NCI-H82 treated with DMSO at 0.1 percent for 48 hours (cell line): Measurements from ENCODE around the gene SV2C.

Experiments
- DNase-seq: peaks from one replicate; lab custom pipeline; 2025; ENCODE audit not compliant: unreplicated experiment; lab: John Stamatoyannopoulos, UW

SV2C gene

DNA sequence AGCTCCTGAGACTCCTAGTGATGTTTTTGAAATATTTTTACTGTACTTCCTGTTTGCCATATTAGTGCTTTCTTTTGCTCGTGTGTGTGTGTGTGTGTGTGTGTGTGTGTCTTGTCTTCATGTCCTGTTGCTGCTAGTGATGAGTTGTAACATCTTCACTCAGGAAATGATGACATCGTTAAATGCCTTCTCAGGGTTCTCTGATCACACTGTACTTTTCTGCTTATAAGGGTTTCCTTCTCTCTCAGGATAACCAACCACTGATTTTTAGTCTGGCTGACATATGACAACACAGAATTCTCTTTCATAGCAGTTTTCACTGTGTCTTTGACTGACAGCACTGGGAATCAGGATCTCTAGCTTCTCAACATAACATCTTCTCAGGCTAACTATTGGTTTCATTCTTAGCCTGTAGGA, 16.1 kb downstream of the SV2C start:
- no peak for DNase-seq

DNA sequence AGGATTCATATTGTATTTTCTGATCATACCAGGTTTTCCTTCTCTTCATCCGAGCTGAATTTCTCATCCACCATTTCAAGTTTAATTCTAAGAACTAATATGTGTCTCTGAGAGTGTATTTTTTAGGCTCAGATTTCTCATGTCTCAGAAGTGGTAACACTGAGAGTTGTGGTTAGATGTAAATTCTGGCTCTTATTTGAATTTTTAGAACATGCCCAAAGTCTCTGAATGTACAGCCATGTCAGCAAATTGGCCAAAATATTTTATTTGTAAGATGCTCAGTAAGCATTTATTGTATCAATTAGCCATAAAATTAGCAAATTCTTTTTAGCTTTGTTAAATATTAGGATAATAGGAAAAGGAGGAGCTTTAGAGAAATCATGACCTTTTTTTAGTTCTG, 16.6 kb downstream of the SV2C start:
- DNase-seq: no peak

DNA sequence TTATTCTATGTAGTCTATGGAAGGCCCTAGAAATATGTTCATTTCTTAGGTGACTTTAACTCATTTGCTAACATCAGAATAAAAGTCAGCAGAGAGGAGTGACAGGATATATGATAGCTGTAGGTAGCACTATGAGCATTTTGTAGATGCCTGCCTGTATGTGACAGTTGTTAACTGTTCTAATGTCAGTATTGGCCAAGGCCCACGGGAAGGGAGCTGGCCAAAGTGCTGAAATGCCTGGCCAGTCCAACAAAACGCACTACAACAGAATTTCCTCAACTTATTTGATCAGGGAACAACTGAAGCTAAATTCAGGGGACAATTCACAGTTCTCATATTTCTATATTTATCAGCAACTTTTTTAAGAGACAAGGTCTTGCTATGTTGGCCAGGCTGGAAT, 20.8 kb downstream of the SV2C start:
- DNase-seq: no peak

DNA sequence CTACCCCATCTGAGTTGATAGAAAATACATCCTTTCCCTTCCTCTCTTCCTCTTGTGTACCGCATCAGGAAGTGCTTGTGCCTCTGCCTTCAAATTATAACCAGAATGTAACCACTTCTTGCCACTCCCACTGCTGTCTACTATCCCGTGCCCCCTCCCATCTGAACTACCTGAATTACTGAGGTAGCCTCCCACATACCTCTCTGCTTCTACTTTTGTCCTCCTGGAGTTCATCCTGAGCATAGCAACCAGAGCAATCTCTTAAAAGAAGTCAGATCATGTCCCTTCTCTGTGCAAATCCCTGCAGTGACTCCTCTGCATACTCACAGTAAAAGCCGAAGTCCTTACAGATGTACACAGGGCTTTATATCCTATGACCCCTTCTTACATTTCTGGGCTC, 23.0 kb downstream of the SV2C start:
- no peak for DNase-seq

DNA sequence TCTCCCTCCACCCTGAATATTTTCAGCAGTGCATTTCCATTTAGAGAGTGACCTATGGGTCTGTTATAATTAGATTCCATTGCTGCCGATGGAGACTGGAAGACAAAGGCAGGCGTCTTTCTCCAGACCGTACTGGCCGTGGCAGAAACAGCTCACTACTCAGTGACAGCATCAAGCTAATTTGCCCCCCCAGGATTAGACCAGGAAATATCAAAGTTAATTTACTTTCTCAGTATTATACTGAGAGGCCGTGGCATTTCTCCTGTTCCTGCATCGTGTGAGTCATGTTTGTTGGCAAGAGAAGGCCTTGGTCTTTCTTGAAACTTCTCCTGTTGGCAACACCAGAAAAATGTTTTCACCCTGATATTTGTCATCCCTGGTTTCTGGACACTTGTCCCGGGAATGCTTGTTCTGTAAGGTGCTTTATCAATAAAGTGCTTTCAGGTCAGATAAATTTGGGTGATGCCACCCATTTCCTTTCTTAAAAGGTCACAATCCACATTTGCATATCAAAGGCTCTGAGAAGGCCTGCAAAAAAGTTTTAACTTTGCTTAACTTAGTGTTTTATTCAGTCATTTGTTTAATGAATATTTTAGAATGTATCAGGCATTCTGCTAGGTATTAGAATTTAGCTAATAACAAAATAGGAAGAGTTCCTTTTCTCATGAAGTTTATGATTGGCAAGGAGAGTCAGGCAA, 28.4 kb downstream of the SV2C start:
- no peak for DNase-seq

DNA sequence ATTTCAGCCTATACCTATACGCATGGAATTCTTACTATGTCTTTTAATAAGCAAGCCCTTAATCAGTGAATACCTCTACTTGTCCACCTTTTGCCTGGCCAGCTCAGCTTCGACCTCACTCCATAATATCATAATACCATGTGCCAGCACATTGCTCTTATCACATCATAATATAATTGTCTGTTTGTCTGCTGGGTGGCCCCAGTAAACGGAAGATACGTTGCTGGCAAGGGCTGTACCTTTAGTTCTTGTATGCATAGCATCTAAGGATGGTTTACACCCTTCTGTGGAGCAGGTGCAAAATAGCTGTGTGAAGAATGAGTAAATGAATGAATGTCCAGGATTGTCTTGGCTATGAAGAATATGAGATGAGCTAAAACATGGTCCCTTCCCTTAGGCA, 29.9 kb downstream of the SV2C start:
- no peak for DNase-seq

DNA sequence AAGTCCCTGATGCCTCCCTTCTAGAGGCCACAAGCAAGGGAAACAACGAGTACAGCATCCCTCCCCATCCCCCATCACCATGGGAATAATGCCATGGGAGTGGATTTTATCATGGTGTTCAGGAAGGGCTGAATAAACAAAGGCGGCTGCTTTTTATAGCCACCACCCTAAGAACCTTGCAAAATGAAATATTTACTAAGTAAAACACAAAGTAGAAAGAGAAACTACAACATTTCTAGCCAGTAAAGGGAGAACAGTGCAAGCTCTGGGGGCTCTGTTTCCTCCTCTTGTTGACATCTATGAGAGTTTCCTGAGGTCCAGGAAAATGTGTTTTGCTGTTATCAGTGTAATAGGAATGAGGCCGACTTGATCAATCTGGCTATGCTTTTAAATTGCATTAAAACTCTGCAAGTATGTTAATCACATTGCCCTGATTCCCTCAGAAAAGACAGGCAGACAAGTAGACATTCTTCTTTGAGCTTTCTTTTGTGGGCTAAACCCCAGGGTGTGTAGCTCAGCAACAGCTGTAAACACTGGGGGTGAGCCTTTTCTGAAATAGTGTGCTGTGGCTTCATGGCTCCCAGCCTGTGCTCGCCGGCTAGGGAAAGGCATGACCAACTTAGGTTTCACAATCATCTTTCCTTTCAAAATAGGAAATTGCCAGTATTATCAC, 31.1 kb downstream of the SV2C start:
- no peak for DNase-seq

DNA sequence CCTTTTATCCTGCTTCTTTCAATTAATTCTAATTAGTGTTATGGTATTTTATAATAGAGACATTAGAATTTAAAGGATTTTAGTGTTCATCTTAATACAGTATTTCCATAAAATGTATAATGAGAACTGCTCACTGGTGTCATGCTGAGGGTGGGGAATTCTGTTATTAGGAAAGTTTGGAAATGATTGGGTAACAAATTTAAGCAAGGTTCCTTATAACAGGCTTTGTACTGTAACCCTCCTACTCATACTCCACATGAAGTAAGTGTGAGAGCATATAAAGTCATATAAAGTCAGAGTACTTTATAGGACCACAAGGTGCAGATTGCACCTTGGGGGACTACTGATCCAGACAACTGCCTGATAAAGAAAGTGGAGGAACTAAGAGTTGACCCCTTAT, 42.2 kb downstream of the SV2C start:
- DNase-seq: no peak

DNA sequence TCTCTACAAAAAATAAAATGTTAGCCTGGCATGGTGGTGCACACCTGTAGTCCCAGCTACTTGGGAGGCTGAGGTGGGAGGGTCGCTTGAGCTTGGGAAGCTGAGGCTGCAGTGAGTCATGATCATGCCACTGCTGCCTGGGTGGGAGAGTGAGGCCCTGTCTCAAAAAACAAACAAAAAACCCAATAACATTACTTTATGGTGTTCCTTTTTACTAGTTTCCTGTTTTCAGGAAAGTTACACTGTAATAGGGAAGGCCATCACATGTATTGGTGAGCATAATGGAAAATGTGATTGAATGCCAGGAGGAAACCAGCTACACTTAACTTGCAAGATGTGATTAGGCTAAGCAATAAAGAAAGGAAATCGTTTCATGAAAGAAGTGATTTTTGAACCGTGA, 42.7 kb downstream of the SV2C start:
- DNase-seq: no peak

DNA sequence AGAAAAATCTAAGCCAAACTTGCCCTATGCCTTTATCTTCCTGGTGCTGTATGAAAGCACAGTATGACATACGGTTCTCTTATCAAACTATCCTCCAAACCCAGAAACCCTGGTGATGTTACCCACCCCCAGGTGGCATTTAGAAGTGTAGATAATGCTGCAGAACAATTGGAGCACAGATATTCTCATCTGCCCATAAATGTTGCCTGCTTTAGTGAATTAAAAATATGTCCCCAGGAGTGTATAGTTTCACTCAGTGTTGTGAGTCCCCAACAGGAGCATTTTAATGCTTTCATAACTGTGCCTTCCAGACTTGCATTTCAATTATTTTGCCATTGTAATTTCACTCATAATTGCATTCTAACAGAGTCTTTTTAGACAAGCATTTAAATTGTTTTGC, 50.8 kb downstream of the SV2C start:
- no peak for DNase-seq

DNA sequence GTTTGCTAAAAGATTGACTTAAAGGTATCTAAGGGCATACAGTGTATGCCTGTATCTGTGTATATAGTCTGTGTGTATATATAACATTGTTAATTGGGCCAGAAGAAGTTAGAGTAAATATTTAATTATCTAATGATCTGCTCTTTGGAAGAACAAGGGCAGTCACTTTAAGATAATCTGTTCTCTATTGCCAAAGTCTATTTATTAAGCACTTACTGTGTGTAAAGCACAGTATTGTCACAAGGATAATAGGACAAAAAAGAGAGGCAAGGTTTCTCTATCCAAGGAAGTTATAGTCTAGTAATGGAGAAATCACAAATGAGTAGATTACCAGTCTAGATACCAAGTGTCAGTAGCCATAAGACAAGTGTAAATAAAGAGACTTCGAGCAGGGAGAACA, 51.5 kb downstream of the SV2C start:
- DNase-seq: no peak

DNA sequence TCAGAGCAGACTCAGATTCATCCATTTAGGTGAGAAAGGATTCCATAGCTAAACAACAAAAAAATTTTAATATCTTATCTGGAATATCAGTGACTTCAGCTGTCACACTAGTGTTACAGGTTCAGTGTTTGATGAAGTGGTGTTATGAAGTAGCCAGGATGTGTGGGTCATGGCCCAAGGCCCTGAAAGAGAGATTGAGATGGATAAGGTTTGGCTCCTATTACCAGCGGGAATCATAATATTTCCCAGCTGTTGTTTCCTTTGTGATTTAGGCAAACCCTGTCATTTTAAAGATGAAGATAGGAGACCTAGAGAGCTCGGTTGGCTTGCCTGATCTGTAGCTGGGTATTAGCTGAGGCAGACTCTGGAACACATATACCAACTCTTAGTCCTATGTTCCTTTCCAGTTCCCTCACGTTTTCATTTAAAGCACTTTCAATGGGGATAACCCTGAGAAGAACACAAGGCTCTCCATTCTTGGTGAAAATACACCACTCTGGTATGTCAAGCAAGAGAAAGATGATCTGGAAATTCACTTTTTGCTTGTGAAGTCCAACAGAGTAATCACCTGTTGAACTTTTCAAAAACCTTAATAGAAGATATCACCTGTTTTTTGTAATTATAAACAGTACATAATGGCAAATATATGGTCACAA, 54.8 kb downstream of the SV2C start:
- no peak for DNase-seq

DNA sequence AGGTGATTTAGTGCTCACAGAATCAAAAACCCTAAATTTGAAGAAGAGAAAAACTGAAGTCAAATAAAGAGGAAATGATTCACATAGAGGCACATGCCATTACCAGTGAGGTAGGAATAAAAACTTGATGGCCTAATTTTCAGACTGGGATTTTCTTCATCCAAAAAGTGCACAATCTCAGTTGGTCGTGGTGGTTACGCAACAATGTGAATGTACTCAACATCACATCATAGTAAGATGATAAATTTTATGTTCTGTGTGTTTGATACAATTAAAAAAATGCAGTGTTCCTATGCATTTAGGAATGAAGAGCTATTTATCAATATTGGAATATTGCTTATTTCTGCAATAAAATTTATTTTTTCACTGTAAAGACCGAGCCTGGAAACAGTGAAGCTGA, 60.7 kb downstream of the SV2C start:
- no peak for DNase-seq

DNA sequence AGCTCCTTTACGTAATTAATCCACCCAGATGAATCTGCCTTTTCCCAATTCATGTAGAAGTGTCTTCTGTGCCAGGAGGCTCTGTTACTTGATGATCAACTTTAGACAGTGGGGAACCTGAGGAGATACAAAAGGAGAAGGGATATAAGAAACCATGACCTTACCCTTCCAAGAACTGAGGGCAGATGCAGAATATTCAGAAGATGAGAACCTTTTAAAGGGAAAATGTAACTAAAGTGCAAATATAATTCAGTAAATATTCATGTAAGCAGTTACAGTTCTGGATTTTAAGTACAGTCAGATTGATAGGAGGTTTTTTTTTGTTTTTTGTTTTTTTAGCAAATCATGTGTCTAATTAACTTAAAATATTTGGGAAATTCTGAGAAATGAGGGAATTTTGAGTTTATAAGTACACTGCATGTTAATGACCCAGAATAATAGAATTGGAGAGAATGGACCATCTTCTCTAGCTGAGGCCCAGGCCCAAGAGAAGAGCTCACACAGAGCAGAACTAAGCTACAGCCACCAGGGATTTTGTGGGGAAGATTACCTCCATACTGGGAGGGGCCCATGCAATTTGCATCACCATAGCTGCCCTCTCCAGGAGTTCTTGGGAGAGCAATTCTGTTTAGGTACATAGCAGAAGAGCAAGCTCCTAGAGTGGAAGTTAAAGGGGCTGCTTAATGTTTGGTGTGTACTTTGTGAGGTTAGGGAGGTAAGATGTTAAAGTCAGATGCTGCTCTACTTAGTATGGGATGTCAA, 61.5 kb downstream of the SV2C start:
- no peak for DNase-seq

DNA sequence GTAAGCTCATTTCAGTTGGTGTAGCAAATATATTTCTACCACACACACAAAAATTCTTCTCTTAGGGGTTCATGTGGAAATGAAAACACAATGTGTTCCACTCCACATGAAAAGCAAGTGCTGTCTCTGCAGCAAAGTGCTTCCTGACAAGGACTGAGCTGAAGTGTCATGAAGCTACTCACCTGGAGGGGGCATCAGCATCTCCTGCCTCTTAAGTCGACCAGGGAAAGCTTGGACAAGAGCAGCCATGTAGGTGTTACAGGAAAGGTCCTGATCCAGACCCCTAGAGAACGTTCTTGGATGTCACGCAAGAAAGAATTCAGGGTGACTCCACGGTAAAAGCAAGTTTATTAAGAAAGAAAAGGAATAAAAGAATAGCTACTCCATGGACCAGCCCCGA, 62.8 kb downstream of the SV2C start:
- no peak for DNase-seq

DNA sequence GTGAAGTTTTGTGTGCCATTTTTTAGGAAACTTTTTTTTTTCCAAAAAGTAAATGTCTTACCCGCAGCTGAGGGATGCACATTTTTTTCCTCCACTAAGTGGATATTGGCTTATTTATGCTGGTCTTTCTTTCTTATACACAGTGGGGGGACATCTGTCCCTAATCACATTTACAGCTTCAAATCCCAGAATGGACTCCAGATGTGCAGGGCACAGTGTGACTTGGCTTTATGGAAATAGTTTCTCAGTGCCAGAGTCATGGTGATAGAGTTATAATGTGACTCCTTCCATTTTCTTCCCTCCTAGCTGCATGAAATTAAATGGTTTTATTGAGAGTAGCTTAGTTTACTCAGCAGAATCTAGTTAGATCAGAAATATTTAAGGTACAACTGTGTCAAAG, 66.5 kb downstream of the SV2C start:
- DNase-seq: peak; percentile 58

DNA sequence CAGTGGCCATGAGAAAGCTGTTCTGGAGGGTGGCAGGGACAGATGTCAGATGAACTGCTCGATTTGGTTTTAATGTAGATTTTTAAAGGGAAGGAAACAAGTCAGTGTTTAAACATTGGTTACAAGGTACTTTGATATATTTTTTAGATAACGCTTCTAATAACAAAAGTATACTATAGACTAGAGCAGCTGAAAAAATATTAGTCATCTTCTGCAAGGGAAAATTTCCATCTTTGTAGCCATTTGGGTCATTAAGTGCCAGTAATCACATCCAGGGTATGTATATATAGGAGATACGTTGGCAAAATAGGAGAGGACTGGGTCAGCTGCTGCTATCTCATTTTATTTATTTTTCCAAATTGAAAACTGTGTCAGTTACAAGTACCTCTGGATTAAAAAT, 69.0 kb downstream of the SV2C start:
- no peak for DNase-seq

DNA sequence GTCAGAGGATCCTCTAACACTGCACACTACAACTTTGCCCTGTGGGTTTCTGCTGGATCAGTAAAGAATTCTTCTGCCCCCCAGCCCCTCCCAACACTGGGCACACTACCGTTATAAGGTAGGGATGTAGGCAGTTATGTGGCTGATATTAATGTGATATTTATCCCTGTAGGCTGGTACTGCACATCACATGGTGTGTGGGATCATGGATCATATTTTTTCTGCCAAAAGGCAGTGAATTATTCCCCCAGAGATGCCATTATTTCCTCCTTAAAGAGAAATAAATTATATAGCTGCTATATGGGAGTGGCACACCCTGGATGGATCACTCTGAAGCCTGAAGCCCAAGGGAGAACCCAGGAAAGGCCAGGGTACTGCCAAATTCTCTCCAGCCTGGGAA, 69.5 kb downstream of the SV2C start:
- no peak for DNase-seq

DNA sequence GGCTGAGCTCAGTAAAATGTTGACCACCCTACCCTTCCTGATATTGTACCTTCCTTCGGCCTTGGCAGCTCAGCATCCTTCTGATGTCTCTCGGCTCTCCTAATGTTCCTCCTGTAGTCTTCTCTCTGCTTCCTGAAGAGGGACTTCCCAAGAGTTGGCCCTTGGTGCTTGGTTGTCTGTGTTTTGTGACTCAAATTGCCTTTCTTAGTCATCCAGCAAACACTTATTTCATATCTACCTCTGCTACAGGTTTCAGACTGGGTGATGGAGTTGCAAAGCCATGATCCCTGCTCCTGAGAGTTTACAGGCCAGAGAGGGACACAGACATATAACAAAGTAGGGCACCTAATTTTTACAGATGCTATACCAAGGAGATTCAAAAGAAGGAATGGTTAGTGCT, 70.1 kb downstream of the SV2C start:
- no peak for DNase-seq

DNA sequence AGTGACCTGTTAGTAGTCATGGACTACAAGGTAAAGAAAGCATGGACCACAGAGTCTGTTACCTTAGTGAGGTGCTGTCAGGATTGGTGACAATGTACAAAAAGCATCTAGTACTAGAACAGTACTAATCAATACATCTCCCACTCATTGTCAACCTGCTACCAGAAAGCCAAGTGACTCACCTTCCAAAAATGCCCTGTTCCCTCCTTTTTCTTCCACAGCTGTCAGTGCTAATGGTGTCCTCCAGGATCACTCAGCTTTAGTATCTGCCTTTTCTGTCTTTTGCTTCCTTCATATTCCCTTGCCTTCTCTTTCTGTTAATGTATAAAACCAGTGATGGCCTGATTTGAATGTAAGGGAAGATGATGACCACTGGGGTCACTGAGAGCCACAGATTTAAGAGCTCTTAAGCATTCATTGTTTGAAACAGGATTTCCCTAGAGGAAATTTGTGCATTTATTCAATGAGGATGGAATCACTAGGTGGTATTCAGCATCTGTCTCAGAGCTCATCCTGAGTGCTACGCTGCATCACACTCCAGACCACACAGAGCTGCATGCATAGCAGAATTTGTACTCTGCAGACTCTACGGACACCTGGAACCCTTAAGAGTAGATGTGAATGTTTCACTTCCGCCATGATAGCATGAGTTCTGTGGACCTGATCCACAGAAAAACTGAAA, 71.0 kb downstream of the SV2C start:
- DNase-seq: no peak

DNA sequence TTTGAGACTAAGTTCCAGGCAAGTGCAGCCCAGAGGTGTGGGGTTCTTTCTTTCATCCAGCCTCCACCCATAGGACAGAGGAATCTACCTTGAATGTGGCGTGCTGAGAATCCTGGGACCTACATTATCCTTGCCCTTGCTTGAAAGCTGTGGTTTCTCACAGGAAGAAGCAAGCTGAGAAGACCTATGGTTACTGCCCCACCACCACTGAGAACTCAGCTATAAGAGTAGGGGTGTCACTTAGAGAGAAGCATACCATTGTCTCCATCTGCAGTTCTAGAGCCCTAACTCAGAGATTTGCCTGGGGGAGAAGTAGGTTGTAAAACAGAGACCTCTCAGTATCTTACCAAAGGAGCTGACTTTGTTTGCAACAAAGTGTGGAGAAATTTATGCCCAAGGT, 72.4 kb downstream of the SV2C start:
- DNase-seq: no peak
